AG09309 (cell line): ENCODE measurements around the gene VEGFD.
A peak's percentile ranks its signal among the peaks of the same experiment; 100 is the strongest.
"Not testable (repeated sequence)": the region's sequence is repeated elsewhere in the genome, so short reads cannot be mapped to it uniquely, and the experiment has no call there.

ENCODE experiments used
- DNase-seq: peaks from one replicate; pipeline ENCODE4 v3.0.0-alpha.2; 2010; ENCODE audit warnings: low read depth
- H3K4me3 ChIP-seq: 2 replicates; pipeline ENCODE4 v1.5.1; 2011; ENCODE audit warnings: mild to moderate bottlenecking, low read depth, low read length, moderate library complexity; ENCODE audit not compliant: control insufficient read depth
- CTCF ChIP-seq: IDR thresholded peaks from 2 replicates; pipeline ENCODE4 v1.5.1; 2011; ENCODE audit warnings: mild to moderate bottlenecking, low read depth, low read length, inconsistent platforms; ENCODE audit not compliant: insufficient read depth, control insufficient read depth; ENCODE audit errors: missing control alignments

Gene VEGFD

GRCh38 chrX:15315509-15315908 lies 68.7 kb downstream of the VEGFD start, which contains the start of gene ASB11:
Gene ASB11, minus strand, starts transcription at chrX:15315640. Its CDS starts 35 bp downstream, at chrX:15315605.
- H3K4me3 ChIP-seq = no peak within 1 kb of the TSS
- no peak for TF ChIP-seq CTCF
- DNase-seq = no peak

GRCh38 chrX:15314472-15314871 lies 69.7 kb downstream of the VEGFD start:
- no peak for TF ChIP-seq CTCF
- no peak for DNase-seq
- H3K4me3 ChIP-seq = no peak overlapping the region

- DNase-seq = no peak
- no peak for TF ChIP-seq CTCF
- H3K4me3 ChIP-seq = no peak overlapping the region
These were observed 73.1 kb downstream of the VEGFD start for GRCh38 chrX:15311119-15311518.

GRCh38 chrX:15310117-15310516 lies 74.1 kb downstream of the VEGFD start:
- no peak for DNase-seq
- H3K4me3 ChIP-seq = no peak overlapping the region
- TF ChIP-seq CTCF = no peak

- not testable (repeated sequence) for DNase-seq, H3K4me3 ChIP-seq
These were observed 78.3 kb downstream of the VEGFD start for GRCh38 chrX:15305899-15306298.

- no peak for TF ChIP-seq CTCF
- no peak overlapping the region for H3K4me3 ChIP-seq
- peak; percentile 24 for DNase-seq
These were observed 82.3 kb downstream of the VEGFD start for GRCh38 chrX:15301924-15302323.

GRCh38 chrX:15299941-15300851 lies 84.0 kb downstream of the VEGFD start:
- no peak for DNase-seq
- TF ChIP-seq CTCF = peak; percentile 44
- H3K4me3 ChIP-seq = no peak overlapping the region
